ENCODE results near the gene DZIP3.

The DZIP3 gene

GRCh38 chr3:108705045-108705444, 115.5 kb downstream of the DZIP3 start:
- no peak for DNase-seq

GRCh38 chr3:108713009-108713516, 123.5 kb downstream of the DZIP3 start:
- DNase-seq: no peak

- DNase-seq: no peak
Measured at GRCh38 chr3:108713816-108714215, 124.3 kb downstream of the DZIP3 start.

GRCh38 chr3:108718454-108718853, 128.9 kb downstream of the DZIP3 start:
- no peak for DNase-seq

GRCh38 chr3:108719178-108719806, 129.8 kb downstream of the DZIP3 start:
- no peak for DNase-seq

- DNase-seq: no peak
Measured at GRCh38 chr3:108722724-108723123, 133.2 kb downstream of the DZIP3 start.

- DNase-seq: no peak
Measured at GRCh38 chr3:108724101-108724500, 134.6 kb downstream of the DZIP3 start.

- no peak for DNase-seq
Measured at GRCh38 chr3:108728105-108728504, 138.6 kb downstream of the DZIP3 start.

- no peak for DNase-seq
Measured at GRCh38 chr3:108728934-108729333, 139.4 kb downstream of the DZIP3 start.

- no peak for DNase-seq
Measured at GRCh38 chr3:108736821-108737220, 147.3 kb downstream of the DZIP3 start.

- no peak for DNase-seq
Measured at GRCh38 chr3:108742929-108743328, 153.4 kb downstream of the DZIP3 start.
